Activated CD8-positive, alpha-beta T cell treated with anti-CD3 and anti-CD28 coated beads for 36 hours (primary cell): ENCODE data around the gene TIGD3. TPM values are rescaled to one million over a fixed set of nuclear protein-coding genes. Genes with fewer than 3 reads are reported as not detected.

ENCODE experiments used
- ATAC-seq: fragments of 200-7000 bp; cut with Tn5 transposase; one replicate; pipeline ENCODE4 v1.10.0; 2021; ENCODE audit warnings: mild to moderate bottlenecking, moderate library complexity
- CTCF ChIA-PET: fragments of 350-600 bp; sonication (Branson Sonifier 250); formaldehyde crosslinking; loops from one replicate; lab custom pipeline; 2021; ENCODE audit warnings: antibody characterized with exemption; lab: Charles Lee
- POLR2A ChIA-PET: fragments of 350-600 bp; sonication (Branson Sonifier 250); formaldehyde crosslinking; loops from one replicate; lab custom pipeline; 2021; ENCODE audit warnings: antibody characterized with exemption; lab: Charles Lee
- DNase-seq: peaks from one replicate; pipeline ENCODE4 v3.0.0-alpha.2; 2020
- H3K27ac Mint-ChIP-seq: one replicate; pipeline ENCODE4 v1.8.0; 2021; ENCODE audit warnings: mild to moderate bottlenecking, mixed read lengths
- H3K27me3 Mint-ChIP-seq: one replicate; pipeline ENCODE4 v1.8.0; 2021; ENCODE audit warnings: mixed read lengths
- H3K36me3 Mint-ChIP-seq: one replicate; pipeline ENCODE4 v1.8.0; 2021; ENCODE audit warnings: low read depth, mixed read lengths
- H3K4me1 Mint-ChIP-seq: one replicate; pipeline ENCODE4 v1.8.0; 2021; ENCODE audit warnings: low read depth, mixed read lengths
- H3K4me3 Mint-ChIP-seq: one replicate; pipeline ENCODE4 v1.8.0; 2021; ENCODE audit warnings: mild to moderate bottlenecking, moderate library complexity, mixed read lengths
- H3K9me3 Mint-ChIP-seq: one replicate; pipeline ENCODE4 v1.8.0; 2021; ENCODE audit warnings: mixed read lengths
- CTCF ChIP-seq: fragments of 200-600 bp; IDR thresholded peaks from one replicate; pipeline ENCODE4 v1.8.0; 2022; ENCODE audit warnings: antibody characterized with exemption, mild to moderate bottlenecking
- intact Hi-C: fragments of 100-400 bp; cut with micrococcal nuclease; formaldehyde crosslinking; loops from one replicate; pipeline ENCODE4 v1.10.0; 2022
- total RNA-seq, 2 experiments: library from RNA; stranded (reverse); gene quantifications; one replicate each; pipeline ENCODE4 v1.2.3, GENCODE V29; 2021

The TIGD3 gene
- total RNA-seq: 1 to 10 TPM in 1 of 2 experiments, under 1 TPM in 1; 0.65 to 1.4 TPM

- intact Hi-C loops: no loop called here
- CTCF ChIA-PET: interaction anchor here (1.0 to 2.0 kb wide), 5 partner anchors 16 to 151 kb away, joined by 4 to 6 read pairs (median 5); partner anchors contain the start of gene DPF2
- peaks cover 13% of the 10 kb centered on the region for H3K4me1 Mint-ChIP-seq
- H3K9me3 Mint-ChIP-seq: no peaks in the 10 kb centered on the region
- peaks cover 12% of the 10 kb centered on the region for H3K36me3 Mint-ChIP-seq
- POLR2A ChIA-PET: interaction anchor here (1.0 to 3.3 kb wide), 7 partner anchors 16 to 153 kb away, joined by 3 to 20 read pairs (median 4); partner anchors contain the start of genes MALAT1 and SLC25A45
- peak within 1 kb of the TSS; percentile 82 for H3K4me3 Mint-ChIP-seq
- peak within 1 kb of the TSS; percentile 63 for H3K27ac Mint-ChIP-seq
- H3K27me3 Mint-ChIP-seq: no peaks in the 10 kb centered on the region
- ATAC-seq (peak; percentile 99), DNase-seq (peak; percentile 99)
- no peak for TF ChIP-seq CTCF
Observed at GRCh38 chr11:65354265-65355012, at the start of gene TIGD3. TIGD3 (plus strand) TSS chr11:65354751; CDS start chr11:65355809, 1,058 bp downstream.

- H3K9me3 Mint-ChIP-seq: no peaks in the 10 kb centered on the region
- no peaks in the 10 kb centered on the region for H3K36me3 Mint-ChIP-seq
- no peak overlapping the region for H3K4me3 Mint-ChIP-seq
- DNase-seq (no peak), ATAC-seq (no peak)
- intact Hi-C loops: no loop called here
- no peaks in the 10 kb centered on the region for H3K4me1 Mint-ChIP-seq
- ChIA-PET CTCF (interaction anchor here (0.5 to 13.6 kb wide), 3 partner anchors 10 to 453 kb away, joined by 3 to 265 read pairs (median 6); partner anchors contain the start of gene DPF2), POLR2A (interaction anchor here (0.9 to 1.1 kb wide), 2 partner anchors 24 to 44 kb away, joined by 3 to 5 read pairs; partner anchors contain the start of gene POLA2)
- H3K27me3 Mint-ChIP-seq: no peaks in the 10 kb centered on the region
- TF ChIP-seq CTCF: no peak
- H3K27ac Mint-ChIP-seq: no peak overlapping the region
Observed at GRCh38 chr11:65305501-65306268, 48.9 kb upstream of the TIGD3 start.

- Mint-ChIP-seq H3K9me3 (no peaks in the 10 kb centered on the region), H3K4me3 (no peak overlapping the region), H3K4me1 (no peaks in the 10 kb centered on the region), H3K36me3 (no peaks in the 10 kb centered on the region), H3K27me3 (no peaks in the 10 kb centered on the region), H3K27ac (no peak overlapping the region)
- DNase-seq (no peak), ATAC-seq (no peak)
- intact Hi-C loops: no loop called here
- CTCF ChIA-PET: interaction anchor here (0.9 to 13.6 kb wide), 3 partner anchors 8 to 22 kb away, joined by 3 to 265 read pairs (median 5); partner anchors contain the start of gene DPF2
- TF ChIP-seq CTCF: no peak
- POLR2A ChIA-PET: interaction anchor here (0.6 to 1.2 kb wide), 3 partner anchors 10 to 46 kb away, joined by 3 read pairs; partner anchors contain the start of gene POLA2
Observed at GRCh38 chr11:65307298-65308229, 47.0 kb upstream of the TIGD3 start.

- Mint-ChIP-seq H3K9me3 (no peaks in the 10 kb centered on the region), H3K4me3 (no peak overlapping the region), H3K36me3 (no peaks in the 10 kb centered on the region), H3K4me1 (no peaks in the 10 kb centered on the region), H3K27me3 (peaks cover under 1% of the 10 kb centered on the region), H3K27ac (no peak overlapping the region)
- DNase-seq (no peak), ATAC-seq (no peak)
- ChIA-PET POLR2A (interaction anchor here (0.8 to 1.0 kb wide), 3 partner anchors 11 to 46 kb away, joined by 3 read pairs; partner anchors contain the start of gene POLA2), CTCF (interaction anchor here (1.2 to 13.6 kb wide), 2 partner anchors 8 to 21 kb away, joined by 5 to 265 read pairs; partner anchors contain the start of gene DPF2)
- no peak for TF ChIP-seq CTCF
- intact Hi-C loops: no loop called here
Observed at GRCh38 chr11:65308281-65308891, 46.2 kb upstream of the TIGD3 start.
